Activated CD4-positive, alpha-beta T cell treated with anti-CD3 and anti-CD28 coated beads, Interleukin-2, amount 50 U/mL, for 24 hours (primary cell): ENCODE data around the gene RSPO4.
"Not testable (repeated sequence)": the region's sequence is repeated elsewhere in the genome, so short reads cannot be mapped to it uniquely, and the experiment has no call there.

Source experiments
- DNase-seq, 2 donors: peaks; one replicate each; pipeline ENCODE4 v3.0.0-alpha.2; 2020; ENCODE audit warnings: low read depth in 1 of 2, low spot score in 1 of 2

Gene RSPO4

GRCh38 chr20:1005452-1006027 is 3.4 kb upstream of the RSPO4 start:
- DNase-seq: peak in 1 of 2 donors; percentile 7

DNA sequence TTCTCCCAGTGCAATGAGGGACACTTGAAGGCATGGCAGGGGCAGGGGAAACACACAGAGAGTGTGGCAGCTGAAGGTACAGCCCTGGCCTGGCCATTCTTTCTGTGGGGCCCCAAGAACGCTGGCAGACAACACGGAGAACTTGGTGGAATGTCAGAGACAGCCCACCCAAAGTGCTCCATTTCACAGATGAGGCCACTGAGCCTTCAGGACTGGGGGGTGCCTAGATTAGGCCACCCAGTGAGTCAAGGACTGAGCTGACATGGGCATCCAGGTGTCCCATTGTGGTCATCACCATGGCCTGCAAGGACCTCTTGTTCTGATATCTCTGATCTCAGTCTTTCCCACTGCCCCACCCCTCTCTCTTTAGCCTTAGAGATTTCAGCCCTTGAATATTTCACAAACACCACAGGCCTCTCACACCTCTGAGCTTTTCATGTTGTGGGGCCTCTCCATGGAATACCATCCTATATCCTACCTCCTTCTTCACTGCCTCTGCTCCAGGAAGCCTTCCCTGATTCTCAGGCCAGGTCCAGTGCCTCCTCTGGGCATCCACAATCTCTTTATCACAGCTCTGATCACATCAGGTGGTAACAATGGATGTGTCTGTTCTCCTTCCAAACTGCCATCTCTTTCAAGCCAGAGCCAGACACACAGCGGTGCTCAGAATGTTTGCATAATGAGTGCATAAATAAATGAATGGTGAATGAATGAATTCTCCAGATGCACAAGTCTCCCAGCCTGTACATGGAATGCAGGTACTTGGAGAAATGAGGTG is 2.0 kb upstream of the RSPO4 start:
- DNase-seq: no peak

DNA sequence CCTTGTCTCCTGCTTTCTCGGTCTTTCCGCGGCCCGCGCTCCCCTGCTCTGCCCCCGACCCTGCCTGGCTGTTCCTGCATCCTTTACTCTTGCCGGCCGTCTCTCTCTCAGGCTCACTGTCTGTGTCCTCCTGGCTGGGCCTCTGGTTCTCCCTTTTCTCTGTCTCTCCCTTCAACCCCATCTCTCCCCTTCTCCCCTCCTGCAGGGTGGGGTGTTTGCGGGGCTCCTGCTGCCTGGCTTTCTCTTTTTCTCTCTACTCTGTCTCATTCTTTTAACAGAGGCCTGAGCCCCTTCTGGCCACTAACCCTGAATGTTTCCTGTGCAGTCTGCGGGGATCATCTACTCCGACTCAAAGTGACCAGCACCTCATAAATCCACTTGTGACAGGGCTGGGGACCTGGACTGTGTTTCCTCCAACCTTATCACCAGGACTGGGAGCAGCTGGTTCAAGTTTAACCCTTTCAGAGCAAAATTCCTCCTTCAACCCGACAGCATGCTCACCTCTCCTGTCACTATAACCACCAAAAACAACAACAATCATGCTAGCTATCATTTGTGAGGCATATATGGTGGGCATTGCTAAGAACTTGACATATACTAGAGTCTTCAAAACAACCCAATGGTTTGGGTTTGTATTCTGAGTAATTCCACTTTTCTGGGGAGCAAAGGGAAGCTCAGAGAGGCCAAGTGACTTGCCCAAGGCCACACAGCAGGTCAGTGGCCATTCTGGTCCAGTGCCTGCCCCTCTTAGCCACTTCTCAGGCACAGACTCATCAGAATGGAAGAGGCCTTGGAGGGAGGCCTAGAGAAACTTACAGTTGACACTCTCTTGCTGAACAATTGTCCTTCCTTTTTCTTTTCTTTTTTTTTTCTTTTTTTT is 811 bp upstream of the RSPO4 start:
- no peak for DNase-seq

- no peak for DNase-seq
Measured at GRCh38 chr20:1001116-1001515, 995 bp downstream of the RSPO4 start.

GRCh38 chr20:998231-998830 is 3.8 kb downstream of the RSPO4 start:
- no peak for DNase-seq

GRCh38 chr20:997486-997885 is 4.6 kb downstream of the RSPO4 start:
- no peak for DNase-seq

DNA sequence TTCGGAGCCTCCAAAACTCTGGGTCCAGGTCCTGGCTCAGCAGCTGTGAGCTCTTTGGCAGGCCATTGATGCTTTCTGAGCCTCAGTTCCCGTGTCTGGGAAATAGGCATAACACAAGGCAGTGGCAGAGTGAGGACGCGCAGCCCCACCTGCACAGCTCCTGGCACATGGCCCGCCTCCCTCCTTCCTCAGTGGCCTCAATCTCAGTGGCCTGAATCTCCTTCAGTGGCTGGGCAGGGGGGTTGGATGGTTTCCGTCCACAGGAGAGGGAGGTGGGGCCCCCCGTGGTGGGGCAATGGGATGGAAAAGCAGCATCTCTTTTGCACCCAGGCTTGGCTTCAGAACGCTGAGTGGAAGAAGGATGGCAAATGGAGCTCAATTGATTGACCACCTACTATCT is 5.1 kb downstream of the RSPO4 start:
- DNase-seq: no peak

GRCh38 chr20:995170-995569 is 6.9 kb downstream of the RSPO4 start:
- DNase-seq: no peak

DNA sequence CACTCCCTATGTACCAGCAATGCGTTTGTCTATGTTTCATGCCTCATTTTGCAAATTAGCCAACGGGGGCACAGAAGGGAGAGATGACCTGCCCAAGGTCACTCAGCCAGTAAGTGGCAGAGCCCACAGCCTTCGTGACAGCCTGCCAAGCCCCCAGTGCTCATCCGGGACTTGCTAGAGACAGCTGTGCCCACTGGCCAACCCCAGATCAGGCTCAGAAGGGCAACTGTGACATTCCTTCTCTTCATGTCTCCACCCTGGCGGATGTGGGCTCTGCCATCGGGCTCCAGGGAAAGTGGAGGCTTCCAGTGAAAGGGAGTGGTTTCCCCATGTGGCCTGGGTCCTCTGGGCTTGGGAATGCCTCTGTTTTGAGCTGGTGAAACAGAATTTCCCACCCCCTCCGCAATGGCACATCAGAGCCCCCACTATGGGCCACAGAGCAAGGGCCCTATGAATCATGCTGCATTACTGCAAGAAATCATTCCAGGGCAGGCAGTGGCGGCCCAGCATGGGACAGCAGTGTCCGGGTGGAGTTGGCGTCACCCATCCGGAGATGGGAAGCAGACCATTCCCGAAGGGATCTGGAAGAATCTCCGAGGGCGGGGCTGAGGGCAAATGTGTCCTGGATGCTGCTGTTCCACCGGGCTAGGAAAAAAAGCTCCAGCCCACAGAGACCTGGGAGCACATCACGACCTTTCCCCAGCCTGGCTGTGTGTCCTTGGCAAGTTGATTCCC is 9.1 kb downstream of the RSPO4 start:
- no peak for DNase-seq

DNA sequence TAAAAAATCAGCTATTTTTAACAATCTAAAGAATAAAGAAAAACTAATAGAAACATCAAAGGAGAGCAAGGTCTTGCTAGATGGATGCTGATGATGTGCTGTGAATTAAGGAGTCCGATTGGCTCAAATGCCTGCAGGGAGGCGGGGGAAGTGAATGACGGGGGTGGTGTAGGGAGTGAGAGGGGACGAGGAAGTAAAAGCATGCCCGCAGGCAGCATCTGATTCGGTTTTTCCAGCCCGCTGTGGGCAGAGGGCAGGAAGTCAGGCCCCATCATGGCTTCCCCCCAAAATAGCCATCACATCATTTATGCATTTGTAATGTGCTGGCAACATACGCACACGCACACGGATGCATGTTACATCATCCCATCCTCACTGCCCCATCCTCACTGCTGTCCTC is 10.3 kb downstream of the RSPO4 start:
- DNase-seq: no peak

DNA sequence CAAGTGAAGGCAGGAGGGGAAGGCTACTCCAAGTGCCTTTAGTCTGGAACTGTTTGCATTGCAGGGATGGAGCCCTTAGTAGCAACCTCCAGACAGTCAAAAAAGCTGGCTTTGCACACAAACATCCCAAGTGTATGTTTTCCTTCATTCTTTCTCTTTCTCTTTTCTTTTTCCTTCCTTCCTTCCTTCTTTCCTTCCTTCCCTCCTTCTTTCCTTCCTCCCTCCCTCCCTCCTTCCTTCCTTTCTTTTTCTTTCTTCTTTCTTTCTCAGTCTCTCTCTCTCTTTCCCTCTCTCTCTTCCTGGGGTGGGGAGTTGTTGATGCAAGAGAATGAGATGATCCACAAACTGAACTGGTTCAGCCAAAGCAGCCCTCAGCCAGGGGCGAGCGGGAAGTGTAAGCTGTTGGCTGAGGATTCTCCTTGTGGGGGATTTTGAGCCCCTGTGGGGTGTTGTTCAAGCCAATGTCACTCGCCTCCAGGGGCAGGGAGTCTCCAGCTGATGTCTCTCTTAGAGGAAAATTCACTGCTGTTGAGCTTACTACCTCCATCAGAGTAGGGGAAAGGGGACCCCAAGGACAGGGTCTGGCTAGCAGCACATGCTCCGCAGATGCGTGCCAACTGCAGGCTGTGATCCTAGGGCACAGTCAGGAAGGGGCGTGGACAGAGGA is 11.7 kb downstream of the RSPO4 start:
- DNase-seq: no peak

DNA sequence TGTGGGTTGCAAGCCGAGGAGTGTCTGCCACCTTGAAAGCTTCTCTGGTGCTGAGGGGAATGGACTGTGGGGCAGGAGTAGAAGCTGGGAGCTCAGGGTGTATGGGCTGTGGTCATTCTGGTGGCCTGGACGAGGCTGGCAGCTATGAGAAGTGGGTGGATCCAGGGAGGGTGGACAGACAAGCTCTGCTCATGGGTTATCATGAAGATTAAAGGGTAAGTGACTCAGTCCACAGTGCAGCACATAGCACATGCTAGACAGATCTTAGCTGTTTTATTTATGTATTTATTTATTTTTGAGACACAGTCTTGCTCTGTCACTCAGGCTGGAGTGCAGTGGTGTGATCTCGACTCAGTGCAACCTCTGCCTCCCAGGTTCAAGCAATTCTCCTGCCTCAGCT is 13.8 kb downstream of the RSPO4 start:
- no peak for DNase-seq

DNA sequence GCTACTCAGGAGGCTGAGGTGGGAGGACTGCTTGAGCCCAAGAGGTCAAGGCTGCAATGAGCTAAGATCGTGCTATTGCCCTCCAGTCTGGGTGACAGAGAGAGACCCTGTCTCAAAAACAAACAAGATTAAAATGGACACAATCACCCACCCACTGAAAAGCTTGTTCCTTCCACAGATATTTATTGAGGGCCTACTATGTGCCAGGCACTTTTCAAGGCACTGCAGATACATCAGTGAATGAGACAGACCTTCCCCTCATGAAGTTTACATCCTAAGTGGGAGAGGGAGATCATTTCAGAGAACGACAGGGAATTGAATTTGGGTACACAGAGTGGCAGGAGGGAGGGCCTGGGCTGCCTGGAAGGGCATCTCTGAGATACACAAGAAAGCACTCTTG is 14.4 kb downstream of the RSPO4 start:
- no peak for DNase-seq

- DNase-seq: no peak
Measured at GRCh38 chr20:986733-987355, 15.3 kb downstream of the RSPO4 start.

DNA sequence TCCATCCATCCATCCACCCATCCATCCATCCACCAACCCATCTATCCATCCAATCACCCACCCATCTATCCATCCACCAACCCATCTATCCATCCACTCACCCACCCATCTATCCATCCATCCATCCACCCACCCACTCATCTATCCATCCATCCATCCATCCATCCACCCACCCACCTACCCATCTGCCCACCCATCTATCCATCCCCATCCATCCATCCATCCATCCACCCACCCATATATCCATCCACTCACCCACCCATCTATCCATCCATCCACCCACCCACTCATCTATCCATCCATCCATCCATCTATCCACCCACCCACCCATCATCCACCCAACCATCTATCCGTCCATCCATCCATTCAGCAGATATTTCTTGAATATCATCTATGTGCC is 17.1 kb downstream of the RSPO4 start:
- DNase-seq: not testable (repeated sequence)

- DNase-seq: no peak
Measured at GRCh38 chr20:982754-983153, 19.4 kb downstream of the RSPO4 start.

GRCh38 chr20:977021-977420 is 25.1 kb downstream of the RSPO4 start:
- DNase-seq: no peak

GRCh38 chr20:976033-976432 is 26.1 kb downstream of the RSPO4 start:
- no peak for DNase-seq

GRCh38 chr20:973785-974194 is 28.3 kb downstream of the RSPO4 start:
- peak; percentile 0 to 11 for DNase-seq

DNA sequence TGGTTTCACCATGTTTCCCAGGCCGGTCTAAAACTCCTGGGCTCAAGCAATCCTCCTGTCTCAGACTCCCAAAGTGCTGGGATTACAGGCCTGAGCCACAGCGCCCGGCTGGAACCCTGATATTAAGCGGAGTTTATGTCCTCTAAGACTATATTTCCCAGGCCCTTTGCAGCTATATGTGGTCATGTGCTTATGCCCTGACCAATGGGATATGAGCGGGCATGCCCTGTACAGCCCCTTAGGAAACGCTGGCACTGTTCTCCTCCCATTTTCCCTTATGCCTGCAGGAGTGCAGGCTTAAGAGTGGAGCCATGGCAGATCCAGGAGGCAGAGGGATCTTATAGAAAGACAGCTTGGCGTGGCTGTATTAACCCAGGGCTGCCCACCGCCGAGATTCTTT is 29.9 kb downstream of the RSPO4 start:
- DNase-seq: no peak
